ENCODE measurements around the gene TOMM5.

DNA sequence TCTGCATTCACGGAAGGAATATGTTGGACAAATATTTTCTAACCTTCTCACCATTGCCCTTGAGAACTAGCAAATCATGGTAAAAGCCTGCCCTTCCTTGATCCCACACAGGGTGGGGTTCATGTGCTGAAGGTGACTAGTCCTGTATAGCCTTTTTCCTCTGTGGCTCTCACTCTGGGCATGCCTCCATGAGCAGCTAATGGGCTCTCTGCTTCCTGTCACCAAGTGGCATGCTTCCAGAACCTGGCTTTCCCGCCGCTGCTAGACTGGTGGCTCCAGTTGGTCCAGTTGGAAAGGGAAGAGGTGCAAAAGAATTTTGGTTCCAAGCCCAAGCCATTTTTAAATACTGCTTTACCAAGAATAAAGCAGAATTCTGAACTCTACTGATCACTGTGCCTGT lies 51.8 kb downstream of the TOMM5 start:
- TF ChIP-seq, protein P1, sequence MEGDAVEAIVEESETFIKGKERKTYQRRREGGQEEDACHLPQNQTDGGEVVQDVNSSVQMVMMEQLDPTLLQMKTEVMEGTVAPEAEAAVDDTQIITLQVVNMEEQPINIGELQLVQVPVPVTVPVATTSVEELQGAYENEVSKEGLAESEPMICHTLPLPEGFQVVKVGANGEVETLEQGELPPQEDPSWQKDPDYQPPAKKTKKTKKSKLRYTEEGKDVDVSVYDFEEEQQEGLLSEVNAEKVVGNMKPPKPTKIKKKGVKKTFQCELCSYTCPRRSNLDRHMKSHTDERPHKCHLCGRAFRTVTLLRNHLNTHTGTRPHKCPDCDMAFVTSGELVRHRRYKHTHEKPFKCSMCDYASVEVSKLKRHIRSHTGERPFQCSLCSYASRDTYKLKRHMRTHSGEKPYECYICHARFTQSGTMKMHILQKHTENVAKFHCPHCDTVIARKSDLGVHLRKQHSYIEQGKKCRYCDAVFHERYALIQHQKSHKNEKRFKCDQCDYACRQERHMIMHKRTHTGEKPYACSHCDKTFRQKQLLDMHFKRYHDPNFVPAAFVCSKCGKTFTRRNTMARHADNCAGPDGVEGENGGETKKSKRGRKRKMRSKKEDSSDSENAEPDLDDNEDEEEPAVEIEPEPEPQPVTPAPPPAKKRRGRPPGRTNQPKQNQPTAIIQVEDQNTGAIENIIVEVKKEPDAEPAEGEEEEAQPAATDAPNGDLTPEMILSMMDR (IDR thresholded peaks at IDR 0.05; ENCODE audit: insufficient read depth, low read length), result no peak
- no peak for TF ChIP-seq POLR2AphosphoS5 (IDR thresholded peaks at IDR 0.05; ENCODE audit: low read depth)
- no peak for TF ChIP-seq SPI1 (IDR thresholded peaks at IDR 0.05; ENCODE audit: borderline replicate concordance, low read depth)
- TF ChIP-seq GABPA (IDR thresholded peaks at IDR 0.05; ENCODE audit: low read depth), result no peak
